ENCODE measurements around the gene SWAP70.

DNA sequence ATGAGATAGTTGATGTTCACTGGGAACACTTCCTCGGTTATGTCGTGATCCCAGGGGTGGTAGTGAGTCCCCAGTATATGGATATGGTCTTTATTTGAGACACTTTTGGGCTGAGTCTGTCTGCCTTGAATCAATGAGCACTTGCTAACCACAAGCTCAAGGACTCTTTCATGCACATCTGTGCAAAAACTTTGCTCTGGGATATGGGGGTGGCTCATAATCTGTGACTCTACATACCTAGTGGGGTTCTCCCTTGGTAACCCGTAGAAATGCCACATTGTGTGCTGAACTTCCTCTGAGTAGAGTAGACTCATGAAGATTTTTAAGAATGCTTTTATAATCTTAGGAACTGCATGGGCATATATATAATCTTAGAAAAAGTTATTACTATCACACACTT is 69.3 kb downstream of the SWAP70 start:
- TF ChIP-seq, protein P1, sequence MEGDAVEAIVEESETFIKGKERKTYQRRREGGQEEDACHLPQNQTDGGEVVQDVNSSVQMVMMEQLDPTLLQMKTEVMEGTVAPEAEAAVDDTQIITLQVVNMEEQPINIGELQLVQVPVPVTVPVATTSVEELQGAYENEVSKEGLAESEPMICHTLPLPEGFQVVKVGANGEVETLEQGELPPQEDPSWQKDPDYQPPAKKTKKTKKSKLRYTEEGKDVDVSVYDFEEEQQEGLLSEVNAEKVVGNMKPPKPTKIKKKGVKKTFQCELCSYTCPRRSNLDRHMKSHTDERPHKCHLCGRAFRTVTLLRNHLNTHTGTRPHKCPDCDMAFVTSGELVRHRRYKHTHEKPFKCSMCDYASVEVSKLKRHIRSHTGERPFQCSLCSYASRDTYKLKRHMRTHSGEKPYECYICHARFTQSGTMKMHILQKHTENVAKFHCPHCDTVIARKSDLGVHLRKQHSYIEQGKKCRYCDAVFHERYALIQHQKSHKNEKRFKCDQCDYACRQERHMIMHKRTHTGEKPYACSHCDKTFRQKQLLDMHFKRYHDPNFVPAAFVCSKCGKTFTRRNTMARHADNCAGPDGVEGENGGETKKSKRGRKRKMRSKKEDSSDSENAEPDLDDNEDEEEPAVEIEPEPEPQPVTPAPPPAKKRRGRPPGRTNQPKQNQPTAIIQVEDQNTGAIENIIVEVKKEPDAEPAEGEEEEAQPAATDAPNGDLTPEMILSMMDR (conservative IDR thresholded peaks at IDR 0.05), result no peak
- no peak for TF ChIP-seq EZH2 (IDR thresholded peaks at IDR 0.05; ENCODE audit: low read depth)

All from PC-9 (cell line).